Measurements from ENCODE around the gene DDX39B.
A peak's percentile ranks its signal among the peaks of the same experiment; 100 is the strongest.
"Not testable (repeated sequence)": the region's sequence is repeated elsewhere in the genome, so short reads cannot be mapped to it uniquely, and the experiment has no call there.

The DDX39B gene

GRCh38 chr6:31528821-31529328 lies 12.9 kb downstream of the DDX39B start, which contains the start of gene MCCD1:
MCCD1 (plus strand) TSS chr6:31528962; CDS start chr6:31529015, 53 bp downstream.
- no peak for DNase-seq (ENCODE audit: low spot score)

DNA sequence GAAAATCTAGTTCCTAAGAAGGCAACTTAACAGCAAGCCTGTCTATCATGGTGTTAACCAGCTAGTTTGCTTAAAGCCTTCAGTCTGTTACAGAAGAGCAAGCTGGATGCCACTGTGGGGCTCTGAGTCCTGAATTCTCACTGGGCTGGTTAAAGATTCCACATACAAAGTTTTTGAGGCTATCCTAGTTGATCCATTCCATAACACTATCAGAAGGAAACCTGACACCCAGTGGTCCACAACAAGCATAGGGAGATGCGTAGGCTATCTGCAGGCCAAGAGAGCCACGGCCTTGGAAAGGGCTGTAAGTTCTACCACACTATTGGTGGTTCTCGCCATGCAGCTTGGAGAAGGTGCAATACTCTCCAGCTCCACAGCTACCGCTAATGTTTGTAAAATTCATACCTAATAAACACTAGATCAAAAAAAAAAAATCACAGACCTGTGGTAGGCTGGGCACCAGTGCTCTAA lies 13.5 kb downstream of the DDX39B start:
- DNase-seq (ENCODE audit: low spot score), result no peak

DNA sequence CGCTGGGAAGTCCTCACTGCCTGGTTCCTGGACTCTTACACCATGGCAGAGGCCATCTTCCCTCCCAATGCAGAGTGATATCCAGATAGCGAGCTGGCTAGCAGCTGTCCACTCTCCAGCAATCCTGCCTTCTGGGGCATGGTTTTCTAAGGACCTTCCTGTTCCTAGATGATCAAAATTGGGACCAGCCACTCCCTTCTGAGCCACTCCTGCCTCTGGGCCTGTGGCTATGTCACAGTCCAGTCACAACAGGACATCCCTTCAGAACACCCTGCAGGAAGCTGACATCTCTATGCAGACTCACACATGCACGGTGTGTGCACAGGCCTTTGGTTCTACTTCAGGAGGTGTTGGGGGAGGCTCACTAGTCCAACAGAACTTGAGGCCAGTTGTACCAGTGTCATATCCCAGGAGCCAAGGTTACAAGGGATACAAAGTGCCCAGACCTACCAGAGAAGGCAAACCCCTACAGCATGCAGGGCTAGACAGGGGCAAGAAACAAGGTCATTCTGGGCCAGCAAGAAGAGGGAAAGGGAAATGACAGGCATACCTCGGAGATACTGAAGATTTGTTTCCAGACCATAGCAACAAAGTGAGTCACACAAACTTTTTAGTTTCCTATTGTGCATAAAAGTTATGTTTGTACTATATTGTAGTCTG lies 15.7 kb downstream of the DDX39B start:
- DNase-seq (ENCODE audit: low spot score), result peak; percentile 42

GRCh38 chr6:31525553-31525931 lies 16.3 kb downstream of the DDX39B start:
- DNase-seq (ENCODE audit: low spot score), result no peak

- DNase-seq (ENCODE audit: low spot score), result no peak
These were observed 20.0 kb downstream of the DDX39B start for GRCh38 chr6:31521835-31522234.

GRCh38 chr6:31513456-31514165 lies 28.2 kb downstream of the DDX39B start:
- no peak for DNase-seq (ENCODE audit: low spot score)

DNA sequence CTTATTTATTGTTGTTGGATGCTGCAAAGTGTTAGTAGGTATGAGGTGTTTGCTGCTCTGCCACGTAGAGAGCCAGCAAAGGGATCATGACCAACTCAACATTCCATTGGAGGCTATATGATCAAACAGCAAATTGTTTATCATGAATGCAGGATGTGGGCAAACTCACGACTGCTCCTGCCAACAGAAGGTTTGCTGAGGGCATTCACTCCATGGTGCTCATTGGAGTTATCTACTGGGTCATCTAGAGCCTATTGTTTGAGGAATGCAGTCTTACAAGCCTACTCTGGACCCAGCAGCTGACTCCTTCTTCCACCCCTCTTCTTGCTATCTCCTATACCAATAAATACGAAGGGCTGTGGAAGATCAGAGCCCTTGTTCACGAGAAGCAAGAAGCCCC lies 31.8 kb downstream of the DDX39B start:
- no peak for DNase-seq (ENCODE audit: low spot score)

GRCh38 chr6:31509036-31509435 lies 32.8 kb downstream of the DDX39B start:
- DNase-seq (ENCODE audit: low spot score), result not testable (repeated sequence)

DNA sequence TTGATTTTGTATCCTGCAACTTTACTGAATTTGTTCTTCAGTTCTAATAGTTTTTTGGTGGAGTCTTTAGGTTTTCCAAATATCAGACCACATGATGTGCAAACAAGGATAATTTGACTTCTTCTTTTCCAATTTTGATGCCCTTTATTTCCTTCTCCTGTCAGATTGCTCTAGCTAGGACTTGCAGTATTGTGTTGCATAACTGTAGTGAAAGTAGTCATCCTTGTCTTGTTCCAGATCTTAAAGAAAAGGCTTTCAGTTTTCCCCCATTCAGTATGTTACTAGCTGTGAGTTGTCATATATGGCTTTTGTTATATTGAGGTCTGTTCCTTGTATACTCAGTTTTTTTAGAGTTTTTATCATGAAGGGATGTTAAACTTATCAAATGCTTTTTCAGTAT lies 39.2 kb downstream of the DDX39B start:
- DNase-seq (ENCODE audit: low spot score), result no peak

- not testable (repeated sequence) for DNase-seq (ENCODE audit: low spot score)
These were observed 42.2 kb downstream of the DDX39B start for GRCh38 chr6:31499648-31500047.

GRCh38 chr6:31498748-31499147 lies 43.1 kb downstream of the DDX39B start:
- peak; percentile 18 for DNase-seq (ENCODE audit: low spot score)

GRCh38 chr6:31497531-31498476 lies 44.0 kb downstream of the DDX39B start, which contains the start of gene MICB:
MICB (plus strand) TSS chr6:31498145; CDS start chr6:31498194, 49 bp downstream.
- peak; percentile 77 for DNase-seq (ENCODE audit: low spot score)

- not testable (repeated sequence) for DNase-seq (ENCODE audit: low spot score)
These were observed 45.0 kb downstream of the DDX39B start for GRCh38 chr6:31496826-31497225.

- no peak for DNase-seq (ENCODE audit: low spot score)
These were observed 46.2 kb downstream of the DDX39B start for GRCh38 chr6:31495580-31495979.

DNA sequence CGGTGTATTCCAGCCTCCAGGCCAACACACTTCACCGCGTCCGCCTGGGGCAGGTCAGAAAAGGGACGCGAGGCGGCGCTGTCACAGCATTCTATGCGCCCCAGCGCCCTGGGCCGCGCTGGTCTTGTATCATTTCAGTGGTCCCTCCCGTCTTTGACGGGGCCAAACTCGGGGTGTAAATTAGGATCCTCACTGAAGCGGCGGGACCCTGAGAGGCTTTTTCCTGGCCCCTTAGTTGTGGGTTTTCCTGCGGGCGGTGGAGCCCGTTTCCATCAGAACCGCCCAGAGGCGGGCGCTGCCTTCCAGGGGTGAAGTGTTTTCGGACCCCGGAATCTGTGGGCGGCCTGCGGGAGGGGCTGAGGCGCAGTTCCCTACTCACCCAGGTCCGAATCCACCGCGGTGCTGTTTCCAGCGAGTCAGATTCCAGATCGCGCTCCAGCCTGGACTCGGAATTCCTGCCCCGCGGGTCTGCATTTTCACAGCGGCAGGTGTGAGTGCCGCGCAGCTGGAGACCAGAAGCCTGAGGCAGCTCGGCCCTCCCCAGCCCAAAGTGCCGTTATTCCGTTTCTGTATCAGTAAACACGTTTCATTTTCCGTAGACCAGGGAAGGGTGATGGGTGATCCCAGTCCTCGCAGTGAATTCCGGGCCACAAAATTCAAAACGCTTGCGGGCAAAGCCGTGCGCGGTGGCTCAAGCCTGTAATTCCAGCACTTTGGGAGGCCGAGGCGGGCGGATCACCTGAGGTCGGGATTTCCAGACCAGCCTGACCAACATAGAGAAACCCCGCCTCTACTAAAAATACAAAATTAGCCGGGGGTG lies 47.7 kb downstream of the DDX39B start:
- peak; percentile 76 for DNase-seq (ENCODE audit: low spot score)

DNA sequence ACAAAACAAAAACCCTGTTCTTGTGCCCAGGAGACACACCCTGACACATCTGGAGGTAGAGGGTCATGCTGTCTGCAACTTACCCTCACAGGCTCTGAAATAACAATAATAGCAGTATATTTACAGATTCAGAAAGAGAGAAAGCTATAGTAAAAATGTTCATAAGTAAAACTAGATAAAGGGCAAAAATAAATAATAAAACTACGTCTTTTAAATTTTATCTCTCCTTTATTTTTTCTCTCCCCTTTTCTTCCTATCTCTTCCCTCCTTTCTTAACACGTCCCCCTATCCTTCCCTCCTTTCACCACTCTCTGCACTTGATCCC lies 48.3 kb downstream of the DDX39B start:
- not testable (repeated sequence) for DNase-seq (ENCODE audit: low spot score)

DNA sequence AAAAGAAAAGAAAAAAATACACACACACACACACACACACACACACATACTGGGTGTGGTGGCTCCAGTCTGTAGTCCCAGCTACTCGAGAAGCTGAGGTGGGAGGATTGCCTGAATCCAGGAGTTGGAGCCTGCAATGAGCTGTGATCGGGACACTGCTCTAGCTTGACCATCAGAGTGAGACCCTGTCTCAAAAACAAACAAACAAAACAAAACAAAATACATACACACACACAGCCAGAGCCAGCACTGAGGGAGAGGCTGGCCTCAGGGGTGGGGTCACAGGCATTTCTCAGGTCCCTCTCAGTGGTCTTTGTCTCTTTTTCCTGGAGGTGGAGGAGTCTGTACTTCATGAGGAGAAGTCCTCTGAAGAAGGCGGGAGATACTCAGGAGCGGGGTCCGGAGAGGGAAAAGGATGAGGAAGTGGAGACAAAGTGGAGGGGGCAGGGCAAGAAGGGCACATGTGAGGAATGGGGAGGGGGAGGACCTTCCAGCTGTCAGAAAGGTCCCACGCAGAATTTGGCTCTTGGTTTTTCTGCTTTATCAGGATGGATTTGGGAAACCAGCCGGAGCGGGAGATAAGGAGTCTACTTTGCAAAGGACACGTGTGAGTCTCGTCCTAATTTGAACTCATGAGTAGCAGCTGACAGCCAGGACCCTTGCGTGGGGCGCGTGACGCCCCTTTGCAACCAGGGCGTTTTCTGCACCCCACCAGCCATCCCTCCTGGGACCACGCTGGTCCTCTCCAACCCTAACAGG lies 51.5 kb downstream of the DDX39B start:
- DNase-seq (ENCODE audit: low spot score), result no peak

- DNase-seq (ENCODE audit: low spot score), result no peak
These were observed 52.7 kb downstream of the DDX39B start for GRCh38 chr6:31489086-31489485.

GRCh38 chr6:31487674-31488073 lies 54.1 kb downstream of the DDX39B start:
- DNase-seq (ENCODE audit: low spot score), result not testable (repeated sequence)

- DNase-seq (ENCODE audit: low spot score), result not testable (repeated sequence)
These were observed 55.6 kb downstream of the DDX39B start for GRCh38 chr6:31486065-31486837.

All from AG20443 (cell line).